Stimulated activated naive CD8-positive, alpha-beta T cell treated with anti-CD3 and anti-CD28 coated beads, Interleukin-15, Interleukin-2, amounts not matched to agents 100 ng/mL and 50 ng/mL, for 24 hours (primary cell): ENCODE data around the gene AUTS2.

Source experiments
- H3K27ac Mint-ChIP-seq: one replicate; pipeline ENCODE4 v1.8.0; 2021; ENCODE audit warnings: mild to moderate bottlenecking, mixed read lengths
- H3K27me3 Mint-ChIP-seq: one replicate; pipeline ENCODE4 v1.8.0; 2021; ENCODE audit warnings: mixed read lengths
- H3K36me3 Mint-ChIP-seq: one replicate; pipeline ENCODE4 v1.8.0; 2021; ENCODE audit warnings: low read depth, mixed read lengths
- H3K4me1 Mint-ChIP-seq: one replicate; pipeline ENCODE4 v1.8.0; 2021; ENCODE audit warnings: low read depth, mixed read lengths
- H3K4me3 Mint-ChIP-seq: one replicate; pipeline ENCODE4 v1.8.0; 2021; ENCODE audit warnings: mild to moderate bottlenecking, mixed read lengths
- H3K9me3 Mint-ChIP-seq: one replicate; pipeline ENCODE4 v1.8.0; 2021; ENCODE audit warnings: mixed read lengths

Gene AUTS2

DNA sequence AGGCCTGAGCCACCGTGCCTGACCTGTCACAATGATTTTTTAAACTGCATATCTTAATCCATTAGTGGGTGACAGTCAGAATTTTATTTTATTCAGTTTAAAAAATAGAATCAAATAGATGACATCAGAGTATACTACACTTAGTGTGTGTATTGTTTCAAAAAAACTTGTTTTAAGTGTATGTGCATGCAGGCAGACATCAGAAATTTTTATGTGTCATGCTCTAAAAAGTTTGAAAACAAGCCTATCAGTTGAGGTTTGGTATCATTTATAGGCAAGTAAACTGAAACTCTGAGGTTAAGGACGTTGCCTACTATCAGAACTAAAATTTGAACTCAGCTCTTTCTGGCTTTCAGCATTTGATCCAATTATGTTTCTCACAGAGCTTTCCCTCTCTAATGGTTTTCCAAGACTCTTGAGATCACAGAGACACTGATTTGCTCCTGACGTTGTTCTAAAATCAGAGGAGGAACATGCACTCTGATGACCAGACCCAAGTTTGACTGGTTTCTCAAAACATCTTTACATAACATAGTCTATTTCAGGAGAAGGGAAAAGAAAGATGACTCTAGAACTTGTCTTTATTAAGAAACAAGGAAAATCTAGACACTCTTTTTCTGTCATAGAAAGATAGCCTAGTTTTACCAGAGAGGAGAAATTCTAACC lies 188.6 kb downstream of the AUTS2 start:
- Mint-ChIP-seq H3K27me3 (no peaks in the 10 kb centered on the region), H3K27ac (no peak overlapping the region)

DNA sequence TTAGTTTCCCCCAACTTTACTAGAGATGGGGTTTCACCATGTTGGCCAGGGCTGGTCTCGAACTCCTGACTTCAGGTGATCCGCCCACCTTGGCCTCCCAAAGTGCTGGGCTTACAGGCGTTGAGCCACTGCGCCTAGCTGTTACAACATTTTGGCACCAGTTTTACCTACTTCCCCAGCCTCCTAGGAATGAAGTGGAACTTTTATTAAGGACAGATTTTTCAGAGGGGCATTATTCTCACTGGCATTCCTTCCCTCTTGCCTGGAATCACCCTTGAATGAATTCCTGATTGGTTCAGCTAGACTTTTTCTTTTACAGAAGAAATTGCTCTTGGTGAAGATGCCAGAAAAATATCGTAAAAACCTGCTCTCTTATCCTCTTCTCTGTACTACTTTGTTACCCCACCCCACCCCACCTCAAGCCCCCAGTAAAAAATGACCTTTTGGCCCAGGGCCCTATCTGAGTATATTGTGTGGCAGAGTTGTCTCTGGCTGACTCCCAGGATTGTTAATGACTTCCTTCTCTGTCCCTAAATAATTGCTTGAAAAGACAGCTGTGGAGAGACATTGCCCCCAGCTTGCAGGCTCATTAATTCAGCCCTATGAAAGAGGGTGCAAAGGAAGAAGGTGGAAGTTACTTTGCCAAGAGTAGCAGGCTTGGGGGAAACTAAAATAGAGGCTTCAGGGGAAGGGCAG lies 189.6 kb downstream of the AUTS2 start:
- no peaks in the 10 kb centered on the region for H3K4me1 Mint-ChIP-seq
- no peaks in the 10 kb centered on the region for H3K36me3 Mint-ChIP-seq
- no peak overlapping the region for H3K4me3 Mint-ChIP-seq
- no peaks in the 10 kb centered on the region for H3K9me3 Mint-ChIP-seq
- no peaks in the 10 kb centered on the region for H3K27me3 Mint-ChIP-seq
- H3K27ac Mint-ChIP-seq: no peak overlapping the region

More for the DNA sequence above, 188.6 kb downstream of the AUTS2 start:
- Mint-ChIP-seq H3K9me3 (no peaks in the 10 kb centered on the region), H3K36me3 (no peaks in the 10 kb centered on the region), H3K4me3 (no peak overlapping the region), H3K4me1 (no peaks in the 10 kb centered on the region)

DNA sequence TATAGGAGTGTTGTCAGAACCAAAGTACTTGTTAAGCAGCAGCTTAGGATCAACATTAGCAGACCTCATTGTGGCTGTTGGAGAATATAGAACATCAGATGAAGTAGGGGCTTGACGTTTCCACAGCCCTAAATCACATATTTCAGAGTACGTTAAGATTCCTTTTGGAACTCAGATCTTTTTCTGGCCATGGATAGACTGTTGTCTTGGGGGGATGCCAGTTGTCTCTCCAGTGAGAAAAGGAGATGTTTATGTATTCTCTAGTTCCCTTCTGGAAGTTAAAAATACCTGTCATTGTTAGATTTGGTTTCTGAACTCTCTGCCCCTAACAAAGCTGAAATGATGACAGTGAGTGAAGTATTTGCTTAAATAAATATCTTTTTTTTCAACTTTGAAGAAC lies 191.3 kb downstream of the AUTS2 start:
- Mint-ChIP-seq H3K27ac (no peak overlapping the region), H3K27me3 (no peaks in the 10 kb centered on the region), H3K4me1 (no peaks in the 10 kb centered on the region), H3K4me3 (no peak overlapping the region), H3K9me3 (no peaks in the 10 kb centered on the region), H3K36me3 (no peaks in the 10 kb centered on the region)

DNA sequence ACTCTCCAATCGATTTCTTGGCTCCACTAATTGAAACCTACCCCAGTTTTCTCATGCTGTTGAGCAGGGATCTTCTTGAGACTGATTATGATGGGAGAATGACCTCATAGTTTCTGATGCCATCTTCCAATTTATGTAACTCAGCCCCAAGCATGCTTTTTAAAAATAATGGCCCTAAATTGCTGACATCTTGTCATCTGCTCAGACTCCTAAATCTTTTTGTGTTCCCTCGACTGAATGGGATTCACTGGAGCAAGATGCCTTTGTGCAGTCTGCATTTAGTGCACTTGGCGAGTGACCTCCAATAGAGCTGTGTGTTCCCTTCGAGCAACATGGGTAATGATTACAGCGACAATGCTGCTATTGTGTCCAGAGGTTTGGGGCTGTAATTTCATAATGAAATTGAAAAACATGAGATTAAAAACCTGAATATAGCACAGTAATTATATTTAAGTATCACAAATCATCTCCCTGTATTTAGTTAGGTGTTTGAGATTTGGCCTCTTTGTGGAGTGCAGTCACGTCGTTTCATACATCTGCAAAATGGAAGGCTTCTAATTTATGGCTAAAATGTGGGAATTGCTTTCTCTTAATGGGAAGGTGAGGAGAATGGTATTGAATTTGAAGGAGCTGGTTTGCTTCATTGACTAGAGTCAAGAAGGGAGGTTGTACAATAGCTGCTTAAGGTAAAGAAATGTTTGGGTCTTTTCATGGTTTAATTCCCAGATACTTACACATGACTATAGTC lies 192.9 kb downstream of the AUTS2 start:
- Mint-ChIP-seq H3K36me3 (no peaks in the 10 kb centered on the region), H3K27me3 (no peaks in the 10 kb centered on the region), H3K9me3 (no peaks in the 10 kb centered on the region), H3K4me1 (no peaks in the 10 kb centered on the region), H3K4me3 (no peak overlapping the region), H3K27ac (no peak overlapping the region)

DNA sequence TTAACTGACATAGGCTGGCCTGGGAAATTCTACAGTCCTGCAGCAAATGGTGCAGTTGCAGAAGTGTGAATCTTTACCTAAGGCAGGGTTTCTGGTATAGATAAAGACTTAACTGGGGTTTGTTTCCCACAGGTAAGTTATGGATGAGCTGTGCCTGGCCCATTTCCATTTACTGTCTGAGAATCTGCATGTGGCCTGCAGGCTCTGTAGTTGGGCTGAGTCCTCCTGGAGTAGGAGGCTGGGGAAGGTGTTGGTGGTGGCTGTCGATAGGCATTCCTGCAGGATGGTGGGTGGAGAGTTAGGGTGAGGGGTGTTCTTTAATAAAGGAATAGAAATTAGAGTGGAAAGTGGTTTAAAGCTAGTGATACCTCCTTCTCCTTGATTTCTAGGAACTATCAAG lies 193.5 kb downstream of the AUTS2 start:
- Mint-ChIP-seq H3K27ac (no peak overlapping the region), H3K4me1 (no peaks in the 10 kb centered on the region), H3K9me3 (no peaks in the 10 kb centered on the region), H3K4me3 (no peak overlapping the region), H3K27me3 (no peaks in the 10 kb centered on the region), H3K36me3 (no peaks in the 10 kb centered on the region)

DNA sequence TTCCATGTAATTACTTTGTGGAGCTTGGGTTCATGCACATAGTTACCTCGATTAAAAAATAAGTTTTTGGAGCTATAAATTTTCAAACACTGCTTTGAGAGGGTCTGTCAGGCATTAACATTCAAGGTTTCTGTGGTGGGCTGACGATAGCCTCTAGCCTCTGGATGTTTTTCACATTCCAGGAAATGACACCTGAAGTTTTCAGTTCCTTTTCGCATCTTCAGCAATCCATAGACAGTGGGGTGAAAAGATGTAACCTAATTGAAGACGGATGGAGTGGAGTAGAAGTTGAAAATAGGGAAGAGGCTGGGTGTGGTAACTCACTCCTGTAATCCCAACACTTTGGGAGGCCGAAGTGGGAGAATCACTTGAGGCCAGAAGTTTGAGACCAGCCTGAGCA lies 197.7 kb downstream of the AUTS2 start:
- H3K27me3 Mint-ChIP-seq: no peaks in the 10 kb centered on the region
- no peak overlapping the region for H3K27ac Mint-ChIP-seq
- H3K36me3 Mint-ChIP-seq: no peaks in the 10 kb centered on the region
- no peak overlapping the region for H3K4me3 Mint-ChIP-seq
- H3K4me1 Mint-ChIP-seq: no peaks in the 10 kb centered on the region
- H3K9me3 Mint-ChIP-seq: no peaks in the 10 kb centered on the region

DNA sequence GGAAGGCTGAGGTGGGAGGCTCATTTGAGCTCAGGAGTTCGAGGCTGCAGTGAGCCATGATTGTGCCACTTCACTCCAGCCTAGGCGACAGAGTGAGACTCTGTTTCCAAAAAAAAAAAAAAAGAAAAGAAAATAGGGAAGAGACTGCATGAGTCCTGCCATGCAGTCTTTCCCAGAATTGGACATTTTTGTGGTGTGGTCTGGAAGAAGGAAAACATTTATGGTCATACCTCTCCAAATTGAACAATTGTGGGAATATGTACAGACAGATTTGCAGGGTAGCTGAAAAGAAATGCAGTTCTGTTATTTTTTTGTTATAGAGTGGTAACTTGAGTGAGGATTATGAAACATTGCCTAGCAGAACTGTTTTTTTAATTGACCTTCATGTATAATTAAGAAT lies 198.1 kb downstream of the AUTS2 start:
- Mint-ChIP-seq H3K36me3 (no peaks in the 10 kb centered on the region), H3K27me3 (no peaks in the 10 kb centered on the region), H3K4me1 (no peaks in the 10 kb centered on the region), H3K9me3 (no peaks in the 10 kb centered on the region), H3K4me3 (no peak overlapping the region), H3K27ac (no peak overlapping the region)

DNA sequence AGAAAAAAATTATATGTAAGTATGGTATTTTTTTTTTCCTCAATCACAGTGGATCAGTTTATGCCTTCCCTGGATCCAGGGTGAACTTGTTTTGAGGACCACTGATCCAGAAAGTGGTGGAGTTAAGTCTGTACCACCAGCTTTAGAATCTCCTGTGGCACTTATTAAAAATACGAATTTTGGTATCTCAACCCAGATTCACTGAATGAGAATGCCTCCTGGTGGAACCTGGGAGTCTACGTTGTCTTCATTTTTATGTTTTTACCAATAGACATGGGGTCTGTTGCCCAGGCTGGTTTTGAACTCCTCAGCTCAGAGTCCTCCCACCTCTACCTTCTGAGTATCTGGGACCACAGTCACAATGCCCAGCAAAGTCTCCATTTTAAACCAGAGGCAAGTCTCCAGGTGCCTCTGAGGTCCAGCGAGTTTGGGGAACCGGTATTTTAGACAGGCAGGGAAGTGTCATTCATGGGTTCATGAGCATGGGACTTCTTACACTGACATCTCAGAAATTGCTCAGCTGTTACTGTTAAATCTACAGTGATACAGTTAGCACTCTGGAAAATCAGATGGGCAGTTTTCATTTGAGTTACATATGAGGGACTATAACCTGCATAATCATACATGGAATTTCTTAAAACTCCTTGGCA lies 200.9 kb downstream of the AUTS2 start:
- Mint-ChIP-seq H3K9me3 (no peaks in the 10 kb centered on the region), H3K4me1 (no peaks in the 10 kb centered on the region), H3K4me3 (no peak overlapping the region), H3K36me3 (no peaks in the 10 kb centered on the region), H3K27ac (no peak overlapping the region), H3K27me3 (peaks cover 9% of the 10 kb centered on the region)

DNA sequence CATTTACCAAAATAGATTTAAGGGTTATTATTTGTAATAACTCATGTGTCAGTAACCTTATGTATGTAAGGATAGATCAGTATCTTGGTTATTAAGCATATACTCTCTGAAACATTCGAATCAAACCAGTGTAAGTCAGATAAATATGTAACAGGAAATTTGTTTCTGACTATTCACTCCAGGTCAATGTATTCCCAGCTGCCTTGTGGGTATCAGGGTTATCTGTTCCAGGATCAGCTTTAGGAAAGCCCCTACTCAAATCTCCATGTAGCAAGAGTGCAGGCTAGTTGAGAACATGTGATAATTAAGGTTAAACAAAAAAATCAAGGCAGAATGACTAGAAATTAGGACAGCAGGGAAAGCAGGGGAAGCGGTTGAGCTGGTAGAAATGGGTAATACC lies 201.7 kb downstream of the AUTS2 start:
- no peaks in the 10 kb centered on the region for H3K9me3 Mint-ChIP-seq
- no peaks in the 10 kb centered on the region for H3K36me3 Mint-ChIP-seq
- H3K27me3 Mint-ChIP-seq: peaks cover 9% of the 10 kb centered on the region

DNA sequence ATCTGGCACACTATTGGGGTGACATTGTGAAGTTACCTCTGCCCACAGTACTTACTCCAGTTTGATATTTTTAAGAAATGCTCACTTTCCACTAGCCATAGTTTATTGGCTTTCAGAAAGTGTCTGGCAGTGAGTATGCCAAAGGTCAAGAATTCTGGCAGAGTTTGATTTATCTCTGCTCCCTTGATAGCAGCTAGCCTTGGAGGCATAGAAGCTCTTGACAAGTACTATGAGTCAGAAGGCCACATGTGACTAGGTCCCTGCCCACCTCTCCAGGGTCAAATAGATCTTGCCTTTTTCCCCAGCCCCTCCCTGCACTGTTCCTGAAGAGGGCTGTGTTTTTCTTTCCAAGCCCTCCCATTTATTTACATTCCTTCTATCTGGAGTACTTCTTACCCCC lies 202.2 kb downstream of the AUTS2 start:
- no peaks in the 10 kb centered on the region for H3K9me3 Mint-ChIP-seq
- H3K4me1 Mint-ChIP-seq: no peaks in the 10 kb centered on the region
- no peaks in the 10 kb centered on the region for H3K36me3 Mint-ChIP-seq
- no peak overlapping the region for H3K4me3 Mint-ChIP-seq
- H3K27me3 Mint-ChIP-seq: peaks cover 9% of the 10 kb centered on the region
- no peak overlapping the region for H3K27ac Mint-ChIP-seq

More for the DNA sequence above, 201.7 kb downstream of the AUTS2 start:
- H3K27ac Mint-ChIP-seq: no peak overlapping the region
- no peaks in the 10 kb centered on the region for H3K4me1 Mint-ChIP-seq
- no peak overlapping the region for H3K4me3 Mint-ChIP-seq

DNA sequence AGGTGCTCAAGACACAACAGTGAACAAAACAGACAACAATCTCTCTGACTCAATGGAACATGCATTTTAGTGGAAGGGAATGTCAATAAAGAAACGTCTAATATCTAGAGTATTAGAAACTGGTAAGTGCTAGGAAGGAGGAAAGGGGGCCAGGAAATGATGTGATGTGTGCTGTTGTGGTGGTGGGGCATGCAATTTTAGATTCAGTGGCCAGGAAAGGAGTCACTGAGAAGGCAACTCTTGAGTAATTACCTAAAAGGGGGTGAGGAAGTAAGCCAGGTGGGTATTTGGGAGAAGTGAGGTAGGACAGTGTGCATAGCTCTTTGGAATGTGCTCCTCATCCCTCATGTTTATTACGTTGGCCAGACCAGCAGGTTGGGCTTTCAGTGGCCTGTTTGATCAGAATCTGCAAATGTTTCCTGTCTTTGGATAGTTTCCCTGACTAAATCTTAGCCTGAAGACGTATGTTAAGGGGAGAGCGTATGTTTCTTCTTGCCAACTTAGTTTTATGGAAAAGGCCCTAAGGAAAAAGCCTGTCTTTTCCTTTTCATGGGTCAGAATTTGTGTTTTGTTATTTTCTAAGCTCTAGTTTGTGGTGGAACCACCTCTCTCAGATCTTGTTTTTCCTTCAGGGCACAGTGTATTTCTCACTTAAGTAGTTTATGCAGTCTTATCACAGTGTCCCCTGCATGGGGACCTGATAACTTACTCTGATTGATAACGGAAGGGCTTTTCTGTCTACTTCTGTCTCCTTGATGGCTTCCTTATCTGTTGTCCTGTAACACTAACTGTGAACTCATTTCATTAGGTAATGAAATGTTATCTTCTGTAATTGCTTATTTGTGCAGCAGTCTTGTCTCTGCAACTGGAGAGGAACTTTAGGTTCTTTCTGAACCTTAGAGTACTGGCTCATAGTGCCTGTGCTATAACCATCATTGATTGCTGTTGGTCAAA lies 203.7 kb downstream of the AUTS2 start:
- H3K4me1 Mint-ChIP-seq: no peaks in the 10 kb centered on the region
- H3K27ac Mint-ChIP-seq: no peak overlapping the region
- H3K4me3 Mint-ChIP-seq: no peak overlapping the region
- H3K36me3 Mint-ChIP-seq: no peaks in the 10 kb centered on the region
- H3K27me3 Mint-ChIP-seq: peaks cover 9% of the 10 kb centered on the region
- H3K9me3 Mint-ChIP-seq: no peaks in the 10 kb centered on the region

DNA sequence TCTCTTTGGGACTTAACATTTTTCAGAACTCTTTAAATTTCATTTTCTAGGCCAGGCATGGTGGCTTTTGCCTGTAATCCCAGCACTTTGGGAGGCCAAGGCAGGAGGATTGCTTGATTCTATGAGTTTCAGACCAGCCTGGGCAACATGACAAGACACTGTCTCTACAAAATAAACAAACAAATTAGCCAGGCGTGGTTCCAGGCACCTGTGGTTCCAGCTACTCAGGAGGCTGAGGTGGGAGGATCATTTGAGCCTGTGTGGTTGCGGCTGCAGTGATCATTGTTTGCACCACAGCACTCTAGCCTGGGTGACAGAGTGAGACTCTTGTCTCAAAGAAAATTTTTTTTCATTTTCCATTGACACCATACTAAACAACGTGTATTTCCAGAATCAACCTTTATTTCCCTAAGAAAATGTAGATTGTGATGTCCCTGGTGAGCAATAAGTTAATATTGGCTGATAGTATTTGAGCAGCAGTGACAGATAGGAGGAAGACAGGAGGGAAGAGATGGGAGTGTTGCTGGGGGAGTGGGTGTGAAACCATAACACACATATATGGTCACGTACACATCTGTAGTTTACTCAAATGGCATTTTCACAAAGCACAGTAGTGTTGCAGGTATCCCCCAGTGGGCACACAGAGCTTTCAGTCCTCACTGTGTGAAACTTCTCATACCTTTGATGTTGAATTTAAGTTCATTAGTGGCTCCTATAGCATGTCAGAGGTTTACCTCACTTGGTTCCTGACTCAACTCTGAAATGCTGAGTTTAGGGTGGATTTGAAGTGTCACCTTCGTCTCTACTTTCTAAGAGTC lies 205.6 kb downstream of the AUTS2 start:
- Mint-ChIP-seq H3K9me3 (no peaks in the 10 kb centered on the region), H3K27ac (no peak overlapping the region), H3K36me3 (no peaks in the 10 kb centered on the region), H3K27me3 (peaks cover 9% of the 10 kb centered on the region), H3K4me1 (no peaks in the 10 kb centered on the region), H3K4me3 (no peak overlapping the region)

DNA sequence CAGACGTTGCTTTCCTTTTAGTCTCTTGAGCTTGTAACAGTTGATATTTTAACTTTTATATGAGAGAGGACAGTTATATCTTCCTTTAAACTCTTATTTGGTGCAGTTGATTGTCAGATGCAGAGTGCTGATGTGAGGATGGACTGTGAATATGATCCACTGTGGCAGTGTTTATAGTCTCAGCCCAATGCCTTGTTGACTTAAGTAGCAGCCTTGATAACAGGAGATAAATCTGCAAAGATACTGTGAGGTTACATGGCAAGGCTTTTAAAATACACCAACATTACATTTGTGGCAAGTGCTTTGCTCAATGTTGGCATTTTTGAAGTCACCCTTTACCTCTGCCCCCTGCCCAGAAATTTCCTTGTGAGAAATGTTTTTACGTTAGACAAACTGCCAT lies 206.7 kb downstream of the AUTS2 start:
- Mint-ChIP-seq H3K27ac (no peak overlapping the region), H3K4me3 (no peak overlapping the region), H3K36me3 (no peaks in the 10 kb centered on the region), H3K27me3 (peaks cover 9% of the 10 kb centered on the region), H3K4me1 (no peaks in the 10 kb centered on the region), H3K9me3 (no peaks in the 10 kb centered on the region)
